SU-DHL-6 (cell line): ENCODE measurements around the gene P4HA1.

Experiments used
- CTCF ChIP-seq: fragments of 200-600 bp; sonication (generic); IDR thresholded peaks from one replicate; pipeline ENCODE4 v1.5.1; 2017; ENCODE audit warnings: antibody characterized with exemption, mild to moderate bottlenecking, low read length, moderate library complexity; ENCODE audit not compliant: insufficient read depth, poor library complexity, severe bottlenecking
- EZH2phosphoT487 ChIP-seq: fragments of 200-600 bp; sonication (generic), shearing (Covaris generic); conservative IDR thresholded peaks from 2 replicates; pipeline ENCODE4 v1.6.1; 2018; ENCODE audit warnings: mild to moderate bottlenecking, antibody characterized with exemption, low read length, moderate library complexity, mixed read lengths

DNA sequence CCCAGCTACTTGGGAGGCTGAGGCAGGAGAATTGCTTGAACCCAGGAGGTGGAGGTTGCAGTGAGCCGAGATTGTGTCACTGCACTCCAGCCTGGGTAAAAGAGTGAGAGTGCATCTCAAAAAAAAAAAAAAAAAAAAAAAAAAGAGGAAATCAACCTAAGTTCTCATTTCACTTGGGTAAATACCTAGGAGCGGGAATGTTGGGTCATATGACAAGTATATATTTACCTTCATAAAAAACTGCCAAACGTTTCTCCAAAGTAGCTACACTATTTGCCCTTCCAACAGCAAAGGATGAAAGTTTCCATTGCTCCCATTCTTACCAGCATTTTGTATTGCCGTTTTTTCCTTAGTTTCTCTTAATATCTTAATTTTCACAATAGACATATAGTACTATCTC, 9.8 kb downstream of the P4HA1 start:
- no peak for TF ChIP-seq CTCF
- TF ChIP-seq EZH2phosphoT487: no peak
